ENCODE data around the gene ROBO4.

DNA sequence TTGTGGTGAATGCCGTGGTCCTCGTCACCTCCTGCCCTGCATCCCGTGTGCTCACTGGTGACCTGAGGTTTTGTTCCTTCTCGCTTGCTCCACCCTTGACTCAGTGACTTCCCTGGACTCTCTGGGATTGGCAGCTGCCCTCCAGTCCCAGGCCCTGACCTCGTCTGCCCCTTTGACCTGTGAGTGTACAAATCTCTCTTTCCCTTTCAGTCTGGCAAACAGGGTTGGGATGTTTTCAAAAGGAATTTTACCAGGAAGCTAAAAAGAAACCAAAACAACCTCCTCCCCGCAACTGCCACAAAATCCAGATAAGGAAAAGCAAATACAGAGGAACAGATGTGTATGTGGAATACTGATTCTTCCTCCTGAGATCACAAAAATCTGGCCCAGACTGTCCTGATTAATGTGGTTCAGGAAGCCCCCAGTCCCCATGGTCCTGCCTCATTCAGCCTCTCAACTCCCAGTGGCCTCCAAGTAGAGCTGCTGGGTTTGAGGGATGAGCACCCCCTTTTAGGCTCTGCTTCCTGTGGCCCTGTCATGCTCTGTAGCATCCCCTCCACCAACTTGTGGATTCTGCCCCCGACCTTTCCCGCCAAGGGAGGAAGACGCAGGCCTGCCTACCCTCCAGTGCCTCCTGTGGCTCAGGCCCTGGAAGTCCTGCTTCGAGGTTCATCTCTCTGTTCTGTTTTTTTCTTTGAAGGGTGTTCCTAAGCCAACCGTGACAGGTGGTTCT lies 15.2 kb downstream of the ROBO4 start:
- TF ChIP-seq, protein P1, sequence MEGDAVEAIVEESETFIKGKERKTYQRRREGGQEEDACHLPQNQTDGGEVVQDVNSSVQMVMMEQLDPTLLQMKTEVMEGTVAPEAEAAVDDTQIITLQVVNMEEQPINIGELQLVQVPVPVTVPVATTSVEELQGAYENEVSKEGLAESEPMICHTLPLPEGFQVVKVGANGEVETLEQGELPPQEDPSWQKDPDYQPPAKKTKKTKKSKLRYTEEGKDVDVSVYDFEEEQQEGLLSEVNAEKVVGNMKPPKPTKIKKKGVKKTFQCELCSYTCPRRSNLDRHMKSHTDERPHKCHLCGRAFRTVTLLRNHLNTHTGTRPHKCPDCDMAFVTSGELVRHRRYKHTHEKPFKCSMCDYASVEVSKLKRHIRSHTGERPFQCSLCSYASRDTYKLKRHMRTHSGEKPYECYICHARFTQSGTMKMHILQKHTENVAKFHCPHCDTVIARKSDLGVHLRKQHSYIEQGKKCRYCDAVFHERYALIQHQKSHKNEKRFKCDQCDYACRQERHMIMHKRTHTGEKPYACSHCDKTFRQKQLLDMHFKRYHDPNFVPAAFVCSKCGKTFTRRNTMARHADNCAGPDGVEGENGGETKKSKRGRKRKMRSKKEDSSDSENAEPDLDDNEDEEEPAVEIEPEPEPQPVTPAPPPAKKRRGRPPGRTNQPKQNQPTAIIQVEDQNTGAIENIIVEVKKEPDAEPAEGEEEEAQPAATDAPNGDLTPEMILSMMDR (IDR thresholded peaks at IDR 0.05; ENCODE audit: low read length) = no peak
- TF ChIP-seq EZH2phosphoT487 (IDR thresholded peaks at IDR 0.05; ENCODE audit: low read length) (no peak), EZH2 (optimal IDR thresholded peaks at IDR 0.05; ENCODE audit: low read depth, low read length) (no peak)
